Tibial artery (tissue), 4 donors: ENCODE data around the gene PSMB11.

ENCODE experiments used
- DNase-seq, 2 donors: peaks; one replicate each; pipeline ENCODE4 v3.0.0-alpha.2; 2019
- H3K27ac ChIP-seq, 2 donors: fragments of 200-600 bp; sonication (generic) in 1 of 2; 1 replicate in 1 of 2; 2 replicates in 1 of 2; pipeline ENCODE4 v1.5.1; 2018 to 2019; ENCODE audit warnings: mild to moderate bottlenecking in 1 of 2
- H3K27me3 ChIP-seq, 2 donors: fragments of 200-600 bp; sonication (generic) in 1 of 2; one replicate each; pipeline versions ENCODE4 v1.5.1 to v1.6.0; 2016 to 2019
- H3K36me3 ChIP-seq, 3 donors: fragments of 200-600 bp; sonication (generic) in 2 of 3; one replicate each; pipeline ENCODE4 v1.5.1; 2016 to 2019; ENCODE audit warnings: mild to moderate bottlenecking in 2 of 3
- H3K4me1 ChIP-seq, 4 donors: fragments of 200-600 bp; sonication (generic) in 2 of 4; 1 replicate in 3 of 4; 2 replicates in 1 of 4; pipeline ENCODE4 v1.5.1; 2016 to 2019
- H3K4me3 ChIP-seq, 2 donors: fragments of 200-600 bp; sonication (generic) in 1 of 2; 1 replicate in 1 of 2; 2 replicates in 1 of 2; pipeline ENCODE4 v1.5.1; 2018 to 2019; ENCODE audit warnings: mild to moderate bottlenecking in 2 of 2
- H3K9me3 ChIP-seq, 3 donors: fragments of 200-600 bp; sonication (generic) in 1 of 3; one replicate each; pipeline ENCODE4 v1.5.1; 2016 to 2019
- CTCF ChIP-seq, 2 experiments: fragments of 200-600 bp in 1 of 2; fragments of 450-650 bp in 1 of 2; IDR thresholded peaks; one replicate each; pipeline ENCODE4 v1.5.1; 2017 to 2019; ENCODE audit warnings: antibody characterized with exemption in 2 of 2, mild to moderate bottlenecking in 1 of 2, moderate library complexity in 1 of 2
- intact Hi-C: fragments of 100-400 bp; cut with DNase I; formaldehyde crosslinking; loops from one replicate; pipeline ENCODE4 v1.15.0; 2023; ENCODE audit warnings: low total_unique reads

Gene PSMB11

GRCh38 chr14:23033801-23034497 lies 8.1 kb upstream of the PSMB11 start:
- no peak for TF ChIP-seq CTCF (IDR thresholded peaks at IDR 0.05)
- DNase-seq = no peak
- H3K36me3 ChIP-seq = peaks cover 36 to 44% (median 38%) of the 10 kb centered on the region in 3 donors
- H3K9me3 ChIP-seq = no peaks in the 10 kb centered on the region
- H3K27ac ChIP-seq = peak overlapping the region; percentile 90 to 98
- H3K27me3 ChIP-seq = no peaks in the 10 kb centered on the region
- peaks cover 0 to 22% (median 13%) of the 10 kb centered on the region in 4 donors for H3K4me1 ChIP-seq
- peak overlapping the region; percentile 81 to 87 for H3K4me3 ChIP-seq
- intact Hi-C loops = no loop called here

GRCh38 chr14:23034498-23035302 lies 7.3 kb upstream of the PSMB11 start, which contains the start of gene PSMB5:
Gene PSMB5, minus strand, starts transcription at chr14:23034900. Its CDS starts 19 bp downstream, at chr14:23034881.
- peak within 1 kb of the TSS; percentile 90 to 98 for H3K27ac ChIP-seq
- H3K4me1 ChIP-seq = peaks cover 0 to 19% (median 13%) of the 10 kb centered on the region in 4 donors
- intact Hi-C loops = no loop called here
- peak; percentile 91 to 94 for DNase-seq
- no peaks in the 10 kb centered on the region for H3K9me3 ChIP-seq
- H3K27me3 ChIP-seq = no peaks in the 10 kb centered on the region
- TF ChIP-seq CTCF (IDR thresholded peaks at IDR 0.05) = no peak
- peak within 1 kb of the TSS; percentile 81 to 87 for H3K4me3 ChIP-seq
- H3K36me3 ChIP-seq = peaks cover 29 to 36% (median 33%) of the 10 kb centered on the region in 3 donors

GRCh38 chr14:23035303-23036144 lies 6.5 kb upstream of the PSMB11 start:
- H3K4me3 ChIP-seq = peak overlapping the region; percentile 81 to 87
- intact Hi-C loops = no loop called here
- H3K27me3 ChIP-seq = no peaks in the 10 kb centered on the region
- peak in 1 of 2 experiments; percentile 13 for TF ChIP-seq CTCF (IDR thresholded peaks at IDR 0.05)
- H3K36me3 ChIP-seq = peaks cover 28 to 30% (median 29%) of the 10 kb centered on the region in 3 donors
- no peak for DNase-seq
- H3K9me3 ChIP-seq = no peaks in the 10 kb centered on the region
- peak overlapping the region; percentile 90 to 98 for H3K27ac ChIP-seq
- peaks cover 0 to 19% (median 13%) of the 10 kb centered on the region in 4 donors for H3K4me1 ChIP-seq

- intact Hi-C loops = no loop called here
- Histone ChIP-seq H3K36me3 (no peaks in the 10 kb centered on the region), H3K9me3 (no peaks in the 10 kb centered on the region), H3K27ac (no peak overlapping the region), H3K27me3 (no peaks in the 10 kb centered on the region), H3K4me1 (no peaks in the 10 kb centered on the region), H3K4me3 (no peak overlapping the region)
- no peak for TF ChIP-seq CTCF (IDR thresholded peaks at IDR 0.05)
- no peak for DNase-seq
Measured at GRCh38 chr14:23040100-23040499, 1.9 kb upstream of the PSMB11 start.

- DNase-seq = no peak
- intact Hi-C loops = no loop called here
Measured at GRCh38 chr14:23041729-23042128, 283 bp upstream of the PSMB11 start.

More at GRCh38 chr14:23041729-23042128, 283 bp upstream of the PSMB11 start:
- no peaks in the 10 kb centered on the region for H3K9me3 ChIP-seq
- H3K27me3 ChIP-seq = no peaks in the 10 kb centered on the region
- no peak overlapping the region for H3K4me3 ChIP-seq
- no peak overlapping the region for H3K27ac ChIP-seq
- no peaks in the 10 kb centered on the region for H3K4me1 ChIP-seq
- no peak for TF ChIP-seq CTCF (IDR thresholded peaks at IDR 0.05)
- no peaks in the 10 kb centered on the region for H3K36me3 ChIP-seq
